NT2/D1 (cell line): Measurements from ENCODE around the gene ATXN7L2.

ENCODE experiments used
- DNase-seq: peaks from one replicate; pipeline ENCODE4 v3.0.0-alpha.2; 2011; ENCODE audit warnings: low read depth, low spot score
- H3K27me3 ChIP-seq: 2 replicates; pipeline ENCODE4 v1.6.0; 2011; ENCODE audit warnings: mild to moderate bottlenecking; ENCODE audit not compliant: insufficient read length, insufficient read depth
- H3K36me3 ChIP-seq: 2 replicates; pipeline ENCODE4 v1.6.1; 2011; ENCODE audit warnings: mild to moderate bottlenecking, low read length, mixed read lengths; ENCODE audit not compliant: insufficient read depth, insufficient read length
- H3K4me1 ChIP-seq: 2 replicates; pipeline ENCODE4 v1.5.1; 2011; ENCODE audit not compliant: insufficient read depth, insufficient read length
- H3K4me3 ChIP-seq: 2 replicates; pipeline ENCODE4 v1.5.1; 2011; ENCODE audit warnings: low read depth; ENCODE audit not compliant: insufficient read length
- H3K9ac ChIP-seq: 2 replicates; pipeline ENCODE4 v1.6.0; 2011; ENCODE audit warnings: low read depth; ENCODE audit not compliant: insufficient read length
- H3K9me3 ChIP-seq: 2 replicates; pipeline ENCODE4 v1.5.1; 2011; ENCODE audit warnings: mild to moderate bottlenecking, low read length; ENCODE audit not compliant: insufficient read depth
- SUZ12 ChIP-seq: IDR thresholded peaks from 2 replicates; pipeline ENCODE4 v1.6.1; 2011; ENCODE audit not compliant: insufficient read length, insufficient read depth; ENCODE audit errors: extremely low read depth
- YY1 ChIP-seq: IDR thresholded peaks from 2 replicates; pipeline ENCODE4 v1.6.1; 2011; ENCODE audit not compliant: insufficient read length, insufficient read depth
- ZNF274 ChIP-seq: IDR thresholded peaks from 2 replicates; pipeline ENCODE4 v1.6.1; 2011; ENCODE audit warnings: mild to moderate bottlenecking, low read depth, low read length

The ATXN7L2 gene

DNA sequence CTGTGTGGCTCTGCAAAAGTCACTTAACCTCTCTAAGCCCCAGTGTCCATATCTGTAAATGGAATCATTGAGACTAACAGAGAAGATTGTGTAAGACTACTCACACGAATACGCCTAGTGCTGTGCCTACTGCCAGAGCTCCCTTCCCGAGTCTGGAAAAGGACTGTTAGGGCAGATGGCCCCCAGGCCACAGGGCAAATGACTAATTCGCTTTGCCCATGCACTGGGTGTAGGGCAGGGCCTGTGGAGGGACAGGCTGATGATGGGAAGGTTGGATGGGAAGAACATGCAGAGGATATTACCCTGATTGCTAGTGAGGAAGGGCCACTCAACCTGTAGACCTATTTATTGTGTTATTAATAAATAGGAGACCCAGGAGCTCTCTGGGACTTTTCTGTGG, 51.8 kb downstream of the ATXN7L2 start:
- no peak overlapping the region for H3K9ac ChIP-seq
- no peaks in the 10 kb centered on the region for H3K9me3 ChIP-seq
- H3K4me3 ChIP-seq: no peak overlapping the region
- peaks cover 12% of the 10 kb centered on the region for H3K27me3 ChIP-seq
- peaks cover 19% of the 10 kb centered on the region for H3K4me1 ChIP-seq
- TF ChIP-seq SUZ12 (no peak), YY1 (no peak), ZNF274 (no peak)
- no peak for DNase-seq
- H3K36me3 ChIP-seq: no peaks in the 10 kb centered on the region

DNA sequence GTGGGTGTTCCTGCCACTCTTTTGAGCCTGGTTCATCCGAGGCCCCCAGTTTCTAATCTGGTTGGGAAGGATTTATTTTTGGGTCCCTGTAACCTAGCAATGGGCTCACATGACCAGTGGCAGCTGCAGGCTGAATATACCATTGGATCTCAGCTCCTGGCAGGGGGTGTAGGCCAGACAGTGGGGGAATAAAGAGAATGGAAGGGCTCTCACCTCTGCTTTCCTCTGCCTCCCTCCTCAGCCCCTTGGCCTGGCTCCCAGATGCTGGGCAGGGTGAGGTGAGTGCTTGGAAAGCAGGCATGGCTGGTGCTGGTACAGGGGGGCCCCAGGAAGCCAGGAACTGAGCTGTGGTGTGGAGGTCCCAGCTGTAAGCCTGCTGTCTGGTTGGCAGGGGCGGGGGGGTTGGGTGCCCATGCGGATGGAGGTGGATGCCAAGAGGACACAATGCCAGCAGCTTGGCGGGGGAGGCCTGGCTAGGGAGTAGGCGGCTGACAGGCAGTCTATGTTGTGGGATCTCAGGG, 52.3 kb downstream of the ATXN7L2 start:
- H3K4me3 ChIP-seq: no peak overlapping the region
- TF ChIP-seq YY1 (no peak), ZNF274 (no peak), SUZ12 (no peak)
- H3K36me3 ChIP-seq: no peaks in the 10 kb centered on the region
- peaks cover 7% of the 10 kb centered on the region for H3K27me3 ChIP-seq
- peaks cover 20% of the 10 kb centered on the region for H3K4me1 ChIP-seq
- DNase-seq: no peak
- H3K9me3 ChIP-seq: no peaks in the 10 kb centered on the region
- H3K9ac ChIP-seq: no peak overlapping the region

DNA sequence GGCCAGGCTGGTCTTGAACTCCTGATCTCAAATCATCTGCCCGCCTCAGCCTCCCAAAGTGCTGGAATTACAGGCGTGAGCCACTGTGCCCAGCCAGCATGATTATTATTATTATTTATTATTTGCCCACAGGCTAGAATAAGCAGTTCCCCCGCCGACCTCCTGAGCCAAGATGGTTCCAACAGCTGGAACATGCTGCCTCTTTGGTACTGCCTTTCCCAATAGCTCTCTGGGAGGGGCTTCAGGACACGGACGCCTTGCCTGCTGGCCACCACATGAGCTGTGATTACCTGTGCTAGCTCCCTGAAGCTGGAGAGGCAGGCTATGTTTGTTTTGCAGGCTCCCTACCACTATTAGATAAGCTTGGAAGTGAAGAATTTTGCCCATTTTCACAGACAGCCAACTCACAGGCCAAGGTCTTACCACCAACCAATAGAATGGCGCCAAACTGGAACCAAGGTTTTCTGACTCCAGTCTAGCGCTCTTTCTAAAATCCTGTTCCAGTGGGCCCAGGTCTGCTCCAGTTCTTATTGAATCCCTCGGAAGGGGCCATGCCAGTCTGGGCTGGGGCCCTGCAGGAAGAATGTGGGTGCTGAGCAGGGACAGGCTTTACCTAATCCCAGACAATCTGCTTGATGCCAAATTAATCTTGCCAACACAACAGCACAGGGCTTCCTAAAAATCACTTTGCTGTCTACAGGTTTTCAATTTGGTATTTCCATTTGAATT, 53.9 kb downstream of the ATXN7L2 start:
- H3K9ac ChIP-seq: no peak overlapping the region
- TF ChIP-seq SUZ12: no peak
- no peak for TF ChIP-seq ZNF274
- TF ChIP-seq YY1: no peak
- no peak for DNase-seq
- no peak overlapping the region for H3K4me3 ChIP-seq
- no peaks in the 10 kb centered on the region for H3K36me3 ChIP-seq
- no peaks in the 10 kb centered on the region for H3K27me3 ChIP-seq
- peaks cover 15% of the 10 kb centered on the region for H3K4me1 ChIP-seq
- H3K9me3 ChIP-seq: no peaks in the 10 kb centered on the region

DNA sequence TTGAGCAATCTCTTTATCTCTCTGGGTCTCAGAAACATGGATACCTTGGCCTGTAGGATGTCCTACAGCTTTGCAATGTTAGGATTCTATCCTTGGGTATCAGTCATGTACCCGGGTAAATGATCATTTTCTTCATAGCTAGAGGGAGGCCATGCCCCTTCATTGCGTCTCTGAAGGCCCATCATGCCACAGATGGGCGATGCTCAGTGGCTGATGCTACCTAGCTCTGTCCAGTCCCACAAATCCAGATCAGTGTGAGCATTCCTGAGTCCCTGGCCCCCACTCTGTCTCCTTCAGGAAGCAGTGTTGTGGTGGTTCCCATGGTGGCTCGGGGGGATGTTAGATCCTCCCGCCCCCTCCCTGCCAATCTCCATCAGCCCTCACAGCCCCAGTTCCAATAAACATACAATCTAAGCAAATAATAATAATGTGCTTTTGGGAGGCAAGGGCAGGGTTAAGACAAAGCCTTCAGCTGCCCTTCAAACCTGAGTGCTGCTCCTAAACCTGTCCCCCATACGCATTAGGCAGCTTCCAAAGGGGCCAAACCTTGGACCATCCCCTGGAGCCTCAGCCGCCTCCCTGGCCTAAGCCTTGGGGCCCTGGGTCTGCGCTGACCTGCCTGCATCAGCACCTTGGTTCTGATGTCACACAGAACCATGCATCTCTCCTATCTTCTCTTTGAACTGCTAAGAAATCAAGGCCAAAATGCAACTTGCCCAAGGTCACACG, 55.3 kb downstream of the ATXN7L2 start:
- DNase-seq: no peak
- H3K9ac ChIP-seq: no peak overlapping the region
- no peaks in the 10 kb centered on the region for H3K27me3 ChIP-seq
- no peaks in the 10 kb centered on the region for H3K9me3 ChIP-seq
- H3K36me3 ChIP-seq: no peaks in the 10 kb centered on the region
- TF ChIP-seq YY1 (no peak), SUZ12 (no peak), ZNF274 (no peak)
- peaks cover 13% of the 10 kb centered on the region for H3K4me1 ChIP-seq
- no peak overlapping the region for H3K4me3 ChIP-seq

DNA sequence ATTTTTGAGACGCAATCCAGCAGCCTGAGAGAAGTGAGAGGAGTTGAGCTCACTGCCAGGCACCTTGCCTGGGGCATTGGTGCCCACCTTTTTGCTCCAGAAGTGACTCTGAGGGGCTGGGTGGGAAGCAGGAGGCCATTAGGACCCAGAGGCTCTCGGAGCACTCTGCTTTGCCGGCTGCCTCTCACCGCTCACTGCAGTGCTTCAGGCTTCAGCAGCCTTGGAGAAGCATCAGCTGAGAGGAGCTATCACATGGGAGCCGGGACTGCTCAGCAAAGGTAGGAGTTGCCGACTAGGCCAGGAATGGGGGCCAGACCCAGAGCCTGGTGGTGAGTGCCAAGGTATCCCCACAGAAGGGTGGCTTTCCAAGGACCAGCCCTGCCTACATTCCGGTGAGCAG, 56.0 kb downstream of the ATXN7L2 start, which contains the start of gene GPR61:
Gene GPR61, plus strand, starts transcription at position 197 of the 400 bp plus-strand sequence. CDS start 3,151 bp downstream, outside the sequence.
- H3K4me1 ChIP-seq: peaks cover 16% of the 10 kb centered on the region
- no peaks in the 10 kb centered on the region for H3K36me3 ChIP-seq
- H3K9ac ChIP-seq: peak within 1 kb of the TSS; percentile 46
- H3K9me3 ChIP-seq: no peaks in the 10 kb centered on the region
- TF ChIP-seq ZNF274 (no peak), YY1 (no peak), SUZ12 (no peak)
- no peaks in the 10 kb centered on the region for H3K27me3 ChIP-seq
- DNase-seq: no peak
- peak within 1 kb of the TSS; percentile 16 for H3K4me3 ChIP-seq

DNA sequence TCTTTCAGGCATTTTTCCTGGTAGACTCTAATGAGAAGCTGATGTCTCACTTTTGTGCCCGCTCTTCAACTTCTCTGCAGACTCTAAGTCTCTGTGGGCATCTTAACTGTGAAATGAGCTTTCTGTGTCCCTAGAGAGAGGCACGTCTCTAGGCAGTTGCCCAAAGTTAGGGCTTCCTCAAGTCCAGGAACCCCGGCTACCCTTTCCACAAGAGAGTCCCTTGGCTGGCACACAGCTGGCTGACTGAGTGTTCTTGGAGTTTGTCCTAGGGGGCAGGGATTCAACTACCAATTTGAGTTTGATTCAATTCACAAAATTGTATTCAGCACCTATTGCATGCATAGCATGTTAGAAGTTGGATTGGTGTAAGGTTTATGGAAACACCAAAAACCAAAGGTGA, 57.4 kb downstream of the ATXN7L2 start:
- Histone ChIP-seq H3K4me3 (no peak overlapping the region), H3K27me3 (no peaks in the 10 kb centered on the region), H3K9me3 (no peaks in the 10 kb centered on the region), H3K4me1 (peaks cover 16% of the 10 kb centered on the region), H3K36me3 (no peaks in the 10 kb centered on the region), H3K9ac (no peak overlapping the region)
- TF ChIP-seq ZNF274: no peak
- TF ChIP-seq YY1: no peak
- no peak for DNase-seq
